ENCODE results near the gene CYP2R1.

- TF ChIP-seq, protein P1, sequence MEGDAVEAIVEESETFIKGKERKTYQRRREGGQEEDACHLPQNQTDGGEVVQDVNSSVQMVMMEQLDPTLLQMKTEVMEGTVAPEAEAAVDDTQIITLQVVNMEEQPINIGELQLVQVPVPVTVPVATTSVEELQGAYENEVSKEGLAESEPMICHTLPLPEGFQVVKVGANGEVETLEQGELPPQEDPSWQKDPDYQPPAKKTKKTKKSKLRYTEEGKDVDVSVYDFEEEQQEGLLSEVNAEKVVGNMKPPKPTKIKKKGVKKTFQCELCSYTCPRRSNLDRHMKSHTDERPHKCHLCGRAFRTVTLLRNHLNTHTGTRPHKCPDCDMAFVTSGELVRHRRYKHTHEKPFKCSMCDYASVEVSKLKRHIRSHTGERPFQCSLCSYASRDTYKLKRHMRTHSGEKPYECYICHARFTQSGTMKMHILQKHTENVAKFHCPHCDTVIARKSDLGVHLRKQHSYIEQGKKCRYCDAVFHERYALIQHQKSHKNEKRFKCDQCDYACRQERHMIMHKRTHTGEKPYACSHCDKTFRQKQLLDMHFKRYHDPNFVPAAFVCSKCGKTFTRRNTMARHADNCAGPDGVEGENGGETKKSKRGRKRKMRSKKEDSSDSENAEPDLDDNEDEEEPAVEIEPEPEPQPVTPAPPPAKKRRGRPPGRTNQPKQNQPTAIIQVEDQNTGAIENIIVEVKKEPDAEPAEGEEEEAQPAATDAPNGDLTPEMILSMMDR (IDR thresholded peaks at IDR 0.05) = no peak
- TF ChIP-seq POLR2A (IDR thresholded peaks at IDR 0.05) = no peak
Observed at GRCh38 chr11:14938936-14939335, 46.9 kb upstream of the CYP2R1 start.
